HCT116 (cell line): ENCODE measurements around the gene SVIL. TPM values are rescaled to one million over a fixed set of nuclear protein-coding genes. Genes with fewer than 3 reads are reported as not detected.

ENCODE experiments used
- ATAC-seq: fragments of 200-7000 bp; cut with Tn5 transposase; 2 replicates; pipeline ENCODE4 v1.9.1; 2020; ENCODE audit warnings: mild to moderate bottlenecking, moderate library complexity
- BruUV-seq: library from RNA; stranded (reverse); fragments of 400-500 nt; replicated peaks from 2 replicates; lab custom pipeline; 2021; lab: Mats Ljungman, UMichigan
- CTCF ChIA-PET: fragments of 300-600 bp; sonication (Branson Sonifier 250); formaldehyde crosslinking; loops from one replicate; lab custom pipeline; 2021; ENCODE audit warnings: antibody characterized with exemption; lab: Charles Lee
- POLR2A ChIA-PET: fragments of 300-600, 350-600 bp; sonication (Branson Sonifier 250); formaldehyde crosslinking; loops from one replicate; lab custom pipeline; 2021; ENCODE audit warnings: antibody characterized with exemption; lab: Charles Lee
- RAD21 ChIA-PET, 2 experiments: fragments of 300-600 bp; sonication (Branson Sonifier 250); formaldehyde crosslinking; loops; one replicate each; lab custom pipeline; 2023; ENCODE audit warnings: low total read pairs in 2 of 2; ENCODE audit not compliant: uncharacterized antibody in 2 of 2, unreplicated experiment in 2 of 2, low non-redundant PET in 1 of 2; lab: Charles Lee
- DNase-seq: peaks from one replicate; pipeline ENCODE4 v3.0.0-alpha.2; 2010; ENCODE audit warnings: low read depth, low spot score
- H2AFZ ChIP-seq: fragments of 200-600 bp; shearing (Covaris generic), sonication (generic); 2 replicates; pipeline ENCODE4 v1.6.1; 2017; ENCODE audit warnings: low read depth, mixed run types, mixed read lengths, antibody characterized with exemption, low read length; ENCODE audit not compliant: poor library complexity, severe bottlenecking
- H3K27ac ChIP-seq: 2 replicates; pipeline ENCODE4 v1.5.1; 2012; ENCODE audit warnings: low read depth, low read length
- H3K27me3 ChIP-seq: fragments of 200-600 bp; sonication (generic); 2 replicates; pipeline ENCODE4 v1.6.1; 2016; ENCODE audit warnings: mixed run types, low read length, mixed read lengths; ENCODE audit not compliant: insufficient read depth
- H3K36me3 ChIP-seq, 2 experiments: fragments of 200-500 bp in 1 of 2; fragments of 200-600 bp in 1 of 2; sonication (Bioruptor generic) in 1 of 2; sonication (generic) in 1 of 2; 2 replicates each; pipeline versions ENCODE4 v1.5.1 to v1.6.1; 2014 to 2016; ENCODE audit warnings: low read length in 2 of 2, inconsistent platforms in 1 of 2, mixed read lengths in 1 of 2, mixed run types in 1 of 2; ENCODE audit not compliant: insufficient read depth in 2 of 2, control insufficient read depth in 1 of 2
- H3K4me1 ChIP-seq, 2 experiments: fragments of 200-600 bp in 1 of 2; sonication (generic) in 1 of 2; 2 replicates each; pipeline versions ENCODE4 v1.5.1 to v1.6.1; 2012 to 2017; ENCODE audit warnings: low read length in 2 of 2, inconsistent platforms in 1 of 2, mild to moderate bottlenecking in 1 of 2, mixed read lengths in 1 of 2, mixed run types in 1 of 2, moderate library complexity in 1 of 2; ENCODE audit not compliant: insufficient read depth in 2 of 2, control insufficient read depth in 1 of 2
- H3K4me2 ChIP-seq: fragments of 200-600 bp; sonication (generic); 2 replicates; pipeline ENCODE4 v1.6.1; 2017; ENCODE audit warnings: mixed run types, low read length, mixed read lengths
- H3K4me3 ChIP-seq, 2 experiments: fragments of 200-600 bp in 1 of 2; sonication (generic) in 1 of 2; replicated peaks in 1 of 2; 2 replicates each; pipeline ENCODE4 v1.5.1; 2011 to 2016; ENCODE audit warnings: low read length in 2 of 2, control low read depth in 1 of 2, low read depth in 1 of 2, mild to moderate bottlenecking in 1 of 2, mixed read lengths in 1 of 2, mixed run types in 1 of 2
- H3K79me2 ChIP-seq: fragments of 200-600 bp; sonication (generic); 2 replicates; pipeline ENCODE4 v1.6.1; 2017; ENCODE audit warnings: mild to moderate bottlenecking, mixed run types, low read length, moderate library complexity, mixed read lengths; ENCODE audit not compliant: insufficient read depth
- H3K9ac ChIP-seq: fragments of 200-600 bp; sonication (generic); 2 replicates; pipeline ENCODE4 v1.6.1; 2016; ENCODE audit warnings: low read length, mixed read lengths
- H3K9me2 ChIP-seq: fragments of 200-600 bp; sonication (generic), shearing (Covaris generic); 2 replicates; pipeline ENCODE4 v1.6.1; 2017; ENCODE audit warnings: mixed run types, mild to moderate bottlenecking, moderate library complexity; ENCODE audit not compliant: insufficient read depth
- H3K9me3 ChIP-seq, 2 experiments: fragments of 200-500 bp in 1 of 2; fragments of 200-600 bp in 1 of 2; sonication (Bioruptor generic) in 1 of 2; sonication (generic) in 1 of 2; 2 replicates each; pipeline ENCODE4 v1.6.1; 2014 to 2017; ENCODE audit warnings: low read length in 2 of 2, mixed read lengths in 2 of 2, inconsistent platforms in 1 of 2, low read depth in 1 of 2, mild to moderate bottlenecking in 1 of 2, mixed run types in 1 of 2, moderate library complexity in 1 of 2; ENCODE audit not compliant: control insufficient read depth in 1 of 2, insufficient read depth in 1 of 2
- H4K20me1 ChIP-seq: fragments of 200-600 bp; sonication (generic), shearing (Covaris generic); 2 replicates; pipeline ENCODE4 v1.6.1; 2017; ENCODE audit warnings: mixed run types, mild to moderate bottlenecking, moderate library complexity; ENCODE audit not compliant: insufficient read depth
- ATF3 ChIP-seq: IDR thresholded peaks from 2 replicates; pipeline ENCODE4 v1.6.1; 2012
- CEBPB ChIP-seq: IDR thresholded peaks from 2 replicates; pipeline ENCODE4 v1.6.1; 2012; ENCODE audit warnings: low read depth
- ELF1 ChIP-seq: IDR thresholded peaks from 2 replicates; pipeline ENCODE4 v1.6.1; 2012; ENCODE audit warnings: low read depth, borderline replicate concordance
- EZH2phosphoT487 ChIP-seq: fragments of 200-600 bp; IDR thresholded peaks from 2 replicates; pipeline ENCODE4 v1.6.1; 2018; ENCODE audit warnings: antibody characterized with exemption, borderline replicate concordance
- POLR2A ChIP-seq: IDR thresholded peaks from 2 replicates; pipeline ENCODE4 v1.7.0; 2011; ENCODE audit warnings: borderline replicate concordance; ENCODE audit not compliant: insufficient read depth, insufficient read length; ENCODE audit errors: extremely low read depth
- POLR2AphosphoS5 ChIP-seq: IDR thresholded peaks from 2 replicates; pipeline ENCODE4 v1.6.1; 2011; ENCODE audit warnings: mild to moderate bottlenecking, low read depth, low read length, moderate library complexity
- SIN3A ChIP-seq: IDR thresholded peaks from 2 replicates; pipeline ENCODE4 v1.6.1; 2012; ENCODE audit warnings: low read depth
- SP1 ChIP-seq: IDR thresholded peaks from 2 replicates; pipeline ENCODE4 v1.6.1; 2012; ENCODE audit warnings: low read depth
- TCF7L2 ChIP-seq: IDR thresholded peaks from 2 replicates; pipeline ENCODE4 v1.7.0; 2011; ENCODE audit warnings: borderline replicate concordance, inconsistent platforms; ENCODE audit not compliant: insufficient read depth, insufficient read length; ENCODE audit errors: extremely low read depth
- YY1 ChIP-seq: IDR thresholded peaks from 2 replicates; pipeline ENCODE4 v1.6.1; 2011; ENCODE audit warnings: low read length, low read depth, moderate library complexity, mild to moderate bottlenecking; ENCODE audit not compliant: insufficient replicate concordance; ENCODE audit errors: extremely low read depth
- ZFX ChIP-seq: fragments of 450-650 bp; IDR thresholded peaks from 2 replicates; pipeline ENCODE4 v1.6.1; 2017
- intact Hi-C: fragments of 100-400 bp; cut with micrococcal nuclease; formaldehyde crosslinking; loops from 2 replicates; pipeline ENCODE4 v1.10.0; 2022
- total RNA-seq: library from RNA; stranded (reverse); gene quantifications from one replicate; pipeline ENCODE4 v1.2.1, GENCODE V29; 2021; ENCODE audit not compliant: unreplicated experiment
- TF ChIP-seq, protein P1 (sequence below): IDR thresholded peaks from 2 replicates; pipeline ENCODE4 v1.6.1; 2012

Gene SVIL
- total RNA-seq, 1 experiment from 2014 or later: 27.0 TPM

GRCh38 chr10:29585488-29585976, 49.2 kb downstream of the SVIL start:
- Histone ChIP-seq H3K4me1 (peaks cover 16 to 25% of the 10 kb centered on the region in 2 experiments; a peak in 3 of 4 replicates), H4K20me1 (no peaks in the 10 kb centered on the region), H3K9me2 (no peaks in the 10 kb centered on the region), H3K4me3 (no peak overlapping the region), H3K9ac (no peak overlapping the region), H3K79me2 (0 out of 2 replicates have a peak, but pooled peaks cover 4% of the 10 kb centered on the region), H3K36me3 (no peaks in the 10 kb centered on the region), H3K4me2 (peak overlapping the region; percentile 14; the same call in 1 of the 2 replicates), H2AFZ (no peak overlapping the region), H3K9me3 (no peaks in the 10 kb centered on the region), H3K27ac (no peak overlapping the region), H3K27me3 (no peaks in the 10 kb centered on the region)
- TF ChIP-seq CEBPB (no peak), EZH2phosphoT487 (no peak), YY1 (no peak), ATF3 (no peak), SP1 (no peak), TCF7L2 (no peak), ELF1 (no peak), POLR2A (no peak), POLR2AphosphoS5 (no peak), SIN3A (no peak)
- TF ChIP-seq, protein P1, sequence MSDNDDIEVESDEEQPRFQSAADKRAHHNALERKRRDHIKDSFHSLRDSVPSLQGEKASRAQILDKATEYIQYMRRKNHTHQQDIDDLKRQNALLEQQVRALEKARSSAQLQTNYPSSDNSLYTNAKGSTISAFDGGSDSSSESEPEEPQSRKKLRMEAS: no peak
- POLR2A ChIA-PET: no interaction called here
- DNase-seq: no peak
- CTCF ChIA-PET: no interaction called here
- RAD21 ChIA-PET: no interaction called here
- peak; percentile 86 for ATAC-seq
- no TSS peak for BruUV-seq
- intact Hi-C loops: no loop called here

DNA sequence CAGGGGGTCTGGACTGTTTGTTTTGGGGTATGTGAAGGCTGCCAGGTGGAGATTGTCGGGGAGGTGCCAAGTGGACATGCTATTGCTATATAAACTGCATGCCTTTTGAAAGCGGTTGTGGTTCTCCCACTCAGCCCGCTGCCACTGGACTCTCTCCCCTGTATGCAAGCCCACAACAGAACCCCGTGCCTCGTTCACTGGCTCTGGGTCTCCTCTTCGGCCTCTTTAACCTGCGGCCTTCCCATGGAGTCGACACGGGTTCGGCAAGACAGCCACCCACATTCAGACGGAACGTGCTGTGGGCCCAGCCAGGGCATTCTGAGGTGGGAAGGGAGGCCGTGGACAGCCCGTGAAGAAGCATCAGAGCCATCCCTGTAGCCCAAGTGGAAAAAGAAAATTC, 50.3 kb downstream of the SVIL start:
- TF ChIP-seq POLR2AphosphoS5 (no peak), ZFX (no peak), POLR2A (no peak), ATF3 (no peak)
- Histone ChIP-seq H3K27me3 (no peaks in the 10 kb centered on the region), H3K27ac (no peak overlapping the region), H3K79me2 (0 out of 2 replicates have a peak, but pooled peaks cover 4% of the 10 kb centered on the region), H4K20me1 (no peaks in the 10 kb centered on the region), H2AFZ (no peak overlapping the region), H3K9me3 (no peaks in the 10 kb centered on the region), H3K4me2 (no peak overlapping the region), H3K9me2 (no peaks in the 10 kb centered on the region), H3K4me1 (peaks cover 11 to 21% of the 10 kb centered on the region in 2 experiments; a peak in 2 of 4 replicates), H3K4me3 (no peak overlapping the region), H3K36me3 (no peaks in the 10 kb centered on the region), H3K9ac (no peak overlapping the region)
- RAD21 ChIA-PET: no interaction called here
- DNase-seq (no peak), ATAC-seq (no peak)
- no TSS peak for BruUV-seq
- CTCF ChIA-PET: no interaction called here
- POLR2A ChIA-PET: no interaction called here
- intact Hi-C loops: no loop called here
